Measurements from ENCODE around the gene BEGAIN.
"Not testable (repeated sequence)": the region's sequence is repeated elsewhere in the genome, so short reads cannot be mapped to it uniquely, and the experiment has no call there.

Gene BEGAIN

DNA sequence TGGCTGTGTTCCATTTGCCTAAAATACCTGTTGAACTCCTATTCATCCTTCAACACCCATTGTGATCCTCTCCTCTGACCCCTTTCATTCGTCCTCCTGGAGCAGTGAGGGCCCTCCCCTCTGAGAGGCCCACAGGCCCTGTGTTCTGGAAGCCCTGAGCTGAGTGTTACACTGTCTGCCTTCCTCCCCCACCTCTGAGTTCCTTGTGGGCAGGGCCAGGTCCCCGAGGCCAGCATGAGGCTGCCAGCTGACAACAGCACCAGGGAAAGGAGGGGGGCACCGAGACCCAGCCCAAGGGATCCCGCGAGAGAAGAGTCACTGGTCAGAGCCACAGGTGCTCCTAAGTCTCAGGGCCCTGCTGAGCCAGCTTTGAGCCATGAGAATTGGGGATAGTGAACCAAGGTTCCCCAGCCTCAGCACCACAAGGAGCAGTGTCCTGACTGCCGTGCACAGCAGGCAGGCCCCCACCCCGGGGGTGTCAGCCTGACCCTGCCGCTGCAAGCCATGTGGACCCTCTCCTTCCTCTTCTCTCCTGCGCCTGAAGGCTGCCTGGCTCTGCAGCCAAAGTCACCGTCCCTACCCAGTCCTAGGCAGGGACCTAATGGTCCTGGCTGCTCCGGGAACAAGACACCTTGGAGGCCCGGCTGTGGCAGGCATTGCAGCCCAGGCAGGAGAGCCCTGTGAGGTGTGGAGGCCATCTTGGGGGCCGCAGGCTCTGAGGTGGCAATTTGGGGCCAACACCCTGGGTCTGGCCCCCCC lies 52.5 kb downstream of the BEGAIN start:
- no peak for DNase-seq

- DNase-seq, result no peak
Observed at GRCh38 chr14:100533656-100534485, 53.3 kb downstream of the BEGAIN start.

DNA sequence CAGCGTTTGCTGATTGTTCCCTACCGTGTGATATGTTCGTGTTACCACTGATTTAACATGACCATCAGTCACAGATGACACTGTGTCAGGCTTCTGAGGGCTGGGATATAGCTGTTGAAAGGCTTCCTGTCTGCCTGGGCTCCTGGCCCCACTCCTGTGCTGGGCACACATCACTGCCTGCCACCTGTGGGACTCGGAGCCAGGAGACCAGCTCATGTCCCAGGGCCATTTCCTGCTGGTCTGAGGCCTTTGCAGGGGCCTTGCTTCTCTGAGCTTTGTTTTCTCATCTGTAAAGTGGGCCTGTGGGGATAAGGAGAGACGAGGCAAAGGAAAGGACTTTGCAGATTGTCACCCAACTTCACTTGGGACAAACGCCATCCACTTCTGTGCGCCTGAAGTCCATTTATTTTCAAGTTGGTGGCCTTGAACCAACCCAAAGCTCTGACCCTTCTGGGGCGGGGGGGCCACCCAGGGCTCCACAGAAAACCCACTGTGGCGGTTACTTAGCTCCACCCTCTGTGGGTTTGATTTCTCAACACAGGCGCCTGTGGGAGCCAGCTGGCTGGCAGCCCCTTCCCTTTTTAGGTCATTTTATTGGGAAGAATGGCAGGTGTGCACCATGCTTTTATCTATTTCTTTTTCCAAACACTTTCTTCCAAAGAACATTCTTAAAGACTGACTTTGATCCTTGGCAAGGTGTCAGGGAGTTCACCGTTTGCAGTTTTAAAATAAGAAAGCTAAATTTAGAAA lies 54.1 kb downstream of the BEGAIN start:
- DNase-seq, result no peak

- no peak for DNase-seq
Observed at GRCh38 chr14:100532154-100532861, 54.9 kb downstream of the BEGAIN start.

DNA sequence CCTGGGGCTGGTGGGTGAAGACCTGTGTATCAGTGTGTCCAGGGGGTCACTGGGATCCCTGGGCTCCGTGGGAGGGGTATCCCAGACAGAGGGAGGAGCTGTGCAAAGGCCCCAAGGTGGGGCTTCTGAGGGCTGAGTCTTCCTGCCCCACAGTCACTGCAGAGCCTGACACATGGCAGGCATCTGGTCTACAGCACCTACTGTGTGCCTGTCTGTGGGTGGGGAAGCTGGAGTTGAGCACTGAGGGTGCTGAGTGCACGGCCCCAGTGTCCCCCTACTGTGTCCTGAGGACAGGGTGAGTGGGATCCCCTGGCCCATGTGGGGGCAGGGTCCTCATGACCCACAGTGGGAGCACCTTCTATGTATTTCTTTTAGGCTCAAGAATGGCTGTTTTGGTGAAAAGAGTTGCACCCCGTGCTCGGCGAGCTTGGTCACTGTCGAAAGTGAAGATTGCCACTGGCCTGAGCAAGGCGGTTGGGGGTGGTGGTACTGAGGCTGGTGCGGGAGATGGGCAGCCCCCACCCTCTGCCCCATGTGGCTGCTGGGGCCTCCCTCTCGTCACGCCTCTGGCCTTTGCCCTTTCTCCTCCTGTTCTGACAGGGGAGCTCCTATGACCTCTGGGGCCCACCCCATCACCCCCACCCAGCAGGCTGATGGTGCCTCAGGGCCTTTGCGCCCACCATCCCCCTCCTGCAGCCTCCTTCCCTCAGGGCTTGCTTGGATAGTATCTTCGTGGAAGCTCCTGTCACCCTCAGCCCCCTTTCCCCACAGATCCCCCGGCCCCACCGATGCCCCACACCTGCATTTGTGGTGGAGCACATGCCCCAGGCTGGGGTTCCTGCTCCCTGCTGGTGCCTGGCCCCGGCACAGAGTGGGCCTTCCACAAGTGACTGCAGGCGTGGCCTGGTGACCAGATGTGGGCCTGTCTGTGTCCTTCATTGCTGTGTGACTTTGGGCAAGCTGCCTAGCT lies 55.8 kb downstream of the BEGAIN start:
- DNase-seq, result no peak

DNA sequence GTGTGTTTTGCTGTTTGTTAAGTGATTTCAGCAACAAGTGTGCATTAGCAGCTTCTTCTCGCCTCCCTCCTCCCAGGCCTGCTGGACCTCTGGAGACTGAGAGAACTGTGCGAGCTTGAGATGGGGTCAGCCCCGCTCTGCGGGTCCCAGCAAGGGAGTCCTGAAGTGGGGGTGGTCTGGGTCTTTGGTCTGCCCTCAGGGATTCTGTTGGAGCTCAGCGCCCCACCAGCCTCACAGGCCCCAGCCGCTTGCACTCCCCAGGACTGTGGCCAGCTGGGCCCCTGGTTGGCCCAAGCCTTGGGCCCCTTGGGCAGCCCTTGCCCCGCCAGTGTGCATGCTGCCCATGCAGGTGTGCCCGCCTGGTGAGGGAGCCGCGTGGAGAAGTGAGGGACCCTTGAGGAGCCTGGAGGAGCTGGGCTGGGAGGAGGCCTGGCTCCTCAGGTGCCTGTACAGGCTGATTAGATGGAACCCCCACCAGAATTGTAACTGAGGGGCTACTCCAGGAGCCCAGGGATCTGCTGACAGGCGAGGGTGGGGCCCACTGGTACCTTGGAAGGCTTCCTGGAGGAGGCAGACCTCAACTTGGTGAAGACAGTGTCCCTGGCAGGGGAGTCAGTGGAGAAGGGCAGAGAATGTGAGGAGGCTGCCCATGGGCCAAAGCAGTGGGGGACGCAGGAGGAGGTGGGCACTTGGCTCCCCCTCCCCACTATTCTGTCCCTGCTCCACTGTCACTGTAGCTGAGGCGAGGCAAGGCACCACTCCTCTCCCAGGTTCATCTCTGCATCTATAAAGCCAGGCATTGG lies 56.7 kb downstream of the BEGAIN start:
- DNase-seq, result no peak

DNA sequence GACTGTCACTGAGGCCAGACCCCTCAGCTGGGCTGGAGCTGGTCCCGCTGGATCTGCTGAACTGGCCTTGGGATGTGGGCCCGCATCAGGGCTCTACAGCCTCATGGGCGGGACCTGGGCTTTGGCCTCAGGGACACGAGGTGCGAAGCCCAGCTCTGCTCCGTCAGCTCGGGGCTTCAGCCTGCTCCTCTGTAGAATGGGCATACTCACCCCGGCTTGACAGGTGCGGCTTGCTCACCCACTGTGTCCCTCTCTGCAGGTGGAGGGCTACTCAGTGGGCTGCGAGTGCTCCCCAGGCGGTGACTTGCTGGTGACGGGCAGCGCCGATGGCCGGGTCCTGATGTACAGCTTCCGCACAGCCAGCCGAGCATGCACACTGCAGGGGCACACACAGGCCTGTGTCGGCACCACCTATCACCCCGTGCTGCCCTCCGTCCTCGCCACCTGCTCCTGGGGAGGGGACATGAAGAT lies 57.6 kb downstream of the BEGAIN start:
- no peak for DNase-seq

- DNase-seq, result no peak
Observed at GRCh38 chr14:100528962-100529560, 58.2 kb downstream of the BEGAIN start.

GRCh38 chr14:100526632-100527031 lies 60.6 kb downstream of the BEGAIN start:
- no peak for DNase-seq

- no peak for DNase-seq
Observed at GRCh38 chr14:100526057-100526456, 61.2 kb downstream of the BEGAIN start.

GRCh38 chr14:100525615-100526014 lies 61.6 kb downstream of the BEGAIN start:
- no peak for DNase-seq

DNA sequence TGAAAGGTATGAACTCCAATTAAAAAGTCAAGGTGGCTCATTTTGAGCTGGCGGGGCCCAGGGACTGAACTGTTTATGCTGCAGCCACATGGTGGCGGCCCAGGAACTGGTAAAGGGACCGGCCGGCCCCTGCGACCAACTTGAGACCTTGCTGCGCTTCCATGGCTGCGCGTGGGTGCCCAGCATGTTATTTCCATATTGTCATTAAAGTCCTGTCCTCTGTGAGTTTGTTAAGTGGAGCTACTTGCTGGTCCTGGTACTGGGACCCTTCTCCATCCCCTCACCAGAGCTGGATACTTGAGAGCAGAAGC lies 62.3 kb downstream of the BEGAIN start:
- no peak for DNase-seq

- no peak for DNase-seq
Observed at GRCh38 chr14:100524233-100524932, 62.8 kb downstream of the BEGAIN start.

DNA sequence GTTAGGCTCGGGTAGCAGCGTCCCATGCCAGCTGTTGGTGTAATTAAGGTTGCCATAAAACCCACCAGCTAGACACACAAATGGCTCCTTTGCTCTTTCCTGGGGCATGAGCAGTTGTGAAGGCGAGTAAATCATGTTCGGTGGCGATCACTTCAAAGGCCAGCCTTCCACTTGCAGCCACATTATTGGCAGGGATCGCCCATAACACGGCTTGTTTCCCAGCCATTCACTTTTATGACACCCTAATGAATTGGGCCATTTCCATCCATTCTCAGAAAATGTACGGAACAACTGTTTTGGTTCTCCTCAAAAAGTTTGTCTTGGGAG lies 63.4 kb downstream of the BEGAIN start:
- DNase-seq, result no peak

DNA sequence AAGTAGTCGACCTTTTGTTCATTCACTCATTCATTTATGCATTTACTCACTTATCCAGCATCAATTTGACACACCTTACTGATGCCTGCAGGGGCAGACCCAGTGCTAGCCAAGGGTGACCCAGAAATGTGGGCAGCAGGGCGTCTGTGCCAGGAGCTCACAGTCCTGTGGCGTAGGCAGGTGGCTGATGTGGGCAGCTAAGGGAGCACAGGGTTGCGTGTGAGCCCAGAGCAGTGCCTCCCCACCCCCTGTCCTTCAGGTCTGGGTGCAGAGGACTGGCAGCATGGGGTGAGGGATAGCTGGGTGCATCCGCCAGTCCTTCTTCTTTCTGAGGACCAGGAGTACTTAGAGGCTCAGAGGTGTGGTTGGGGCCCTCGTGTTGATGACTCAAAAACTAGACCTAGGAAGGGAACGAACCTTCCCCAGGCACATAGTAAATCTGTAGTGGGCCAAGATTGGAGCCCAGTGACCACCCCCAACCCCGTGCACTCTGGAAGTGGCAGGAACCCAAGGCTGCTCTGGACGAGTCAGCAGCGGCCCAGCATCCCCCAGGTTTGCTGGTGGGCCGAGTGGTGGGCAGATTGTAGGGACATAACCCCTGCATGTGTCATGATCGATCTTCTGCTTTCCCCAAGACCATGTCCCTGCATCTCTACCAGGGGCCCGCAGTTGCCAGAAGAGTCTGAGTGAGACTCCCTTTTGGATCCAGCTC lies 63.9 kb downstream of the BEGAIN start:
- DNase-seq, result no peak

GRCh38 chr14:100522616-100523099 lies 64.6 kb downstream of the BEGAIN start:
- DNase-seq, result no peak

GRCh38 chr14:100506053-100506452 lies 81.2 kb downstream of the BEGAIN start:
- DNase-seq, result not testable (repeated sequence)

DNA sequence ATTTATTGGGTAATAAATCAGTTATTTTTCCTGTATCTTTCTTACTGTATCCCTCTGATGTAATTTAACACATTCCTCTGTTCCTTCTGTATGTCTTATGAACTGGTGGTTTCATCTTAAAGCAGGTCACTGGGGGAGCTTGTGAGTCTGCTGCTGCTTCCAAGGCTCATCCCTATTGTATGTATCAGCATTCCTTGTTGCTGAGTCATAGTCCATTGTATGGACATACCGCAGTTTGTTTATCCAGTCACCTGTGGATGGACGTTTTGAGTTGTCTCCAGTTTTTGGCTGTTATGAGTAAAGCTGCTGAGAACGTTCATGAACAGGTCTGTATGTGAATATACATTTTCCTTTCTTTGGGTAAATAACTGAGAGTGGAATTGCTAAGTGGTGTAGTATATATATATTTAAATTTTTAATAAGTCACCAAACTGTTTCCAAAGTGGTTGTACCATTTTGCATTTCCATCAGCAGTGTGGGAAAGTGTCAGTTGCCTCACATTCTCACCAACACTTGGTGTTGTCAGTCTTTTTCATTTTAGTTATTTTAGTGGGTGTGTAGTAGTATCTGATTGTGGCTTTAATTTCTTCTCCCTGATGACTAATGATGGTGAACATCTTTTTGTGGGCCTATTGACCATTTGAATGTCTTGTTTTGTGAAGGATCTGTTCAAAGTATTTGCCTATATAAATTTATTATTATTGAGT lies 82.7 kb downstream of the BEGAIN start:
- DNase-seq, result no peak
